HCT116 (cell line): ENCODE measurements around the gene NUS1. TPM values are rescaled to one million over a fixed set of nuclear protein-coding genes. Genes with fewer than 3 reads are reported as not detected.

ENCODE experiments used
- ATAC-seq: fragments of 200-7000 bp; cut with Tn5 transposase; 2 replicates; pipeline ENCODE4 v1.9.1; 2020; ENCODE audit warnings: mild to moderate bottlenecking, moderate library complexity
- BruUV-seq: library from RNA; stranded (reverse); fragments of 400-500 nt; replicated peaks from 2 replicates; lab custom pipeline; 2021; lab: Mats Ljungman, UMichigan
- CTCF ChIA-PET: fragments of 300-600 bp; sonication (Branson Sonifier 250); formaldehyde crosslinking; loops from one replicate; lab custom pipeline; 2021; ENCODE audit warnings: antibody characterized with exemption; lab: Charles Lee
- POLR2A ChIA-PET: fragments of 300-600, 350-600 bp; sonication (Branson Sonifier 250); formaldehyde crosslinking; loops from one replicate; lab custom pipeline; 2021; ENCODE audit warnings: antibody characterized with exemption; lab: Charles Lee
- RAD21 ChIA-PET, 2 experiments: fragments of 300-600 bp; sonication (Branson Sonifier 250); formaldehyde crosslinking; loops; one replicate each; lab custom pipeline; 2023; ENCODE audit warnings: low total read pairs in 2 of 2; ENCODE audit not compliant: uncharacterized antibody in 2 of 2, unreplicated experiment in 2 of 2, low non-redundant PET in 1 of 2; lab: Charles Lee
- DNase-seq: peaks from one replicate; pipeline ENCODE4 v3.0.0-alpha.2; 2010; ENCODE audit warnings: low read depth, low spot score
- H2AFZ ChIP-seq: fragments of 200-600 bp; shearing (Covaris generic), sonication (generic); 2 replicates; pipeline ENCODE4 v1.6.1; 2017; ENCODE audit warnings: low read depth, mixed run types, mixed read lengths, antibody characterized with exemption, low read length; ENCODE audit not compliant: poor library complexity, severe bottlenecking
- H3K27ac ChIP-seq: 2 replicates; pipeline ENCODE4 v1.5.1; 2012; ENCODE audit warnings: low read depth, low read length
- H3K27me3 ChIP-seq: fragments of 200-600 bp; sonication (generic); 2 replicates; pipeline ENCODE4 v1.6.1; 2016; ENCODE audit warnings: mixed run types, low read length, mixed read lengths; ENCODE audit not compliant: insufficient read depth
- H3K36me3 ChIP-seq, 2 experiments: fragments of 200-500 bp in 1 of 2; fragments of 200-600 bp in 1 of 2; sonication (Bioruptor generic) in 1 of 2; sonication (generic) in 1 of 2; 2 replicates each; pipeline versions ENCODE4 v1.5.1 to v1.6.1; 2014 to 2016; ENCODE audit warnings: low read length in 2 of 2, inconsistent platforms in 1 of 2, mixed read lengths in 1 of 2, mixed run types in 1 of 2; ENCODE audit not compliant: insufficient read depth in 2 of 2, control insufficient read depth in 1 of 2
- H3K4me1 ChIP-seq, 2 experiments: fragments of 200-600 bp in 1 of 2; sonication (generic) in 1 of 2; 2 replicates each; pipeline versions ENCODE4 v1.5.1 to v1.6.1; 2012 to 2017; ENCODE audit warnings: low read length in 2 of 2, inconsistent platforms in 1 of 2, mild to moderate bottlenecking in 1 of 2, mixed read lengths in 1 of 2, mixed run types in 1 of 2, moderate library complexity in 1 of 2; ENCODE audit not compliant: insufficient read depth in 2 of 2, control insufficient read depth in 1 of 2
- H3K4me2 ChIP-seq: fragments of 200-600 bp; sonication (generic); 2 replicates; pipeline ENCODE4 v1.6.1; 2017; ENCODE audit warnings: mixed run types, low read length, mixed read lengths
- H3K4me3 ChIP-seq, 2 experiments: fragments of 200-600 bp in 1 of 2; sonication (generic) in 1 of 2; replicated peaks in 1 of 2; 2 replicates each; pipeline ENCODE4 v1.5.1; 2011 to 2016; ENCODE audit warnings: low read length in 2 of 2, control low read depth in 1 of 2, low read depth in 1 of 2, mild to moderate bottlenecking in 1 of 2, mixed read lengths in 1 of 2, mixed run types in 1 of 2
- H3K79me2 ChIP-seq: fragments of 200-600 bp; sonication (generic); 2 replicates; pipeline ENCODE4 v1.6.1; 2017; ENCODE audit warnings: mild to moderate bottlenecking, mixed run types, low read length, moderate library complexity, mixed read lengths; ENCODE audit not compliant: insufficient read depth
- H3K9ac ChIP-seq: fragments of 200-600 bp; sonication (generic); 2 replicates; pipeline ENCODE4 v1.6.1; 2016; ENCODE audit warnings: low read length, mixed read lengths
- H3K9me2 ChIP-seq: fragments of 200-600 bp; sonication (generic), shearing (Covaris generic); 2 replicates; pipeline ENCODE4 v1.6.1; 2017; ENCODE audit warnings: mixed run types, mild to moderate bottlenecking, moderate library complexity; ENCODE audit not compliant: insufficient read depth
- H3K9me3 ChIP-seq, 2 experiments: fragments of 200-500 bp in 1 of 2; fragments of 200-600 bp in 1 of 2; sonication (Bioruptor generic) in 1 of 2; sonication (generic) in 1 of 2; 2 replicates each; pipeline ENCODE4 v1.6.1; 2014 to 2017; ENCODE audit warnings: low read length in 2 of 2, mixed read lengths in 2 of 2, inconsistent platforms in 1 of 2, low read depth in 1 of 2, mild to moderate bottlenecking in 1 of 2, mixed run types in 1 of 2, moderate library complexity in 1 of 2; ENCODE audit not compliant: control insufficient read depth in 1 of 2, insufficient read depth in 1 of 2
- H4K20me1 ChIP-seq: fragments of 200-600 bp; sonication (generic), shearing (Covaris generic); 2 replicates; pipeline ENCODE4 v1.6.1; 2017; ENCODE audit warnings: mixed run types, mild to moderate bottlenecking, moderate library complexity; ENCODE audit not compliant: insufficient read depth
- ATF3 ChIP-seq: IDR thresholded peaks from 2 replicates; pipeline ENCODE4 v1.6.1; 2012
- CBX3 ChIP-seq: IDR thresholded peaks from 2 replicates; pipeline ENCODE4 v1.6.1; 2012; ENCODE audit warnings: low read depth
- CEBPB ChIP-seq: IDR thresholded peaks from 2 replicates; pipeline ENCODE4 v1.6.1; 2012; ENCODE audit warnings: low read depth
- CTCF ChIP-seq, 3 experiments: fragments of 200-600 bp in 1 of 3; sonication (generic) in 1 of 3; IDR thresholded peaks in 2 of 3; conservative IDR thresholded peaks in 1 of 3; 2 replicates each; pipeline ENCODE4 v1.5.1; 2012 to 2017; ENCODE audit warnings: low read depth in 2 of 3, low read length in 2 of 3, antibody characterized with exemption in 1 of 3, borderline replicate concordance in 1 of 3, control low read depth in 1 of 3, mild to moderate bottlenecking in 1 of 3, mixed read lengths in 1 of 3, mixed run types in 1 of 3, moderate library complexity in 1 of 3; ENCODE audit not compliant: insufficient read depth in 1 of 3
- EGR1 ChIP-seq: IDR thresholded peaks from 2 replicates; pipeline ENCODE4 v1.6.1; 2012; ENCODE audit warnings: low read depth
- ELF1 ChIP-seq: IDR thresholded peaks from 2 replicates; pipeline ENCODE4 v1.6.1; 2012; ENCODE audit warnings: low read depth, borderline replicate concordance
- EZH2 ChIP-seq: fragments of 200-600 bp; sonication (generic); IDR thresholded peaks from 2 replicates; pipeline ENCODE4 v1.6.1; 2017; ENCODE audit warnings: antibody characterized with exemption, mixed run types
- EZH2phosphoT487 ChIP-seq: fragments of 200-600 bp; IDR thresholded peaks from 2 replicates; pipeline ENCODE4 v1.6.1; 2018; ENCODE audit warnings: antibody characterized with exemption, borderline replicate concordance
- MAX ChIP-seq: IDR thresholded peaks from 2 replicates; pipeline ENCODE4 v1.6.1; 2012
- POLR2A ChIP-seq: IDR thresholded peaks from 2 replicates; pipeline ENCODE4 v1.7.0; 2011; ENCODE audit warnings: borderline replicate concordance; ENCODE audit not compliant: insufficient read depth, insufficient read length; ENCODE audit errors: extremely low read depth
- POLR2AphosphoS5 ChIP-seq: IDR thresholded peaks from 2 replicates; pipeline ENCODE4 v1.6.1; 2011; ENCODE audit warnings: mild to moderate bottlenecking, low read depth, low read length, moderate library complexity
- RAD21 ChIP-seq: IDR thresholded peaks from 2 replicates; pipeline ENCODE4 v1.6.1; 2012; ENCODE audit warnings: low read depth, mild to moderate bottlenecking
- REST ChIP-seq: IDR thresholded peaks from 2 replicates; pipeline ENCODE4 v1.6.1; 2012; ENCODE audit warnings: low read depth
- SP1 ChIP-seq: IDR thresholded peaks from 2 replicates; pipeline ENCODE4 v1.6.1; 2012; ENCODE audit warnings: low read depth
- SRF ChIP-seq: IDR thresholded peaks from 2 replicates; pipeline ENCODE4 v1.6.1; 2012; ENCODE audit warnings: low read depth
- TCF7L2 ChIP-seq: IDR thresholded peaks from 2 replicates; pipeline ENCODE4 v1.7.0; 2011; ENCODE audit warnings: borderline replicate concordance, inconsistent platforms; ENCODE audit not compliant: insufficient read depth, insufficient read length; ENCODE audit errors: extremely low read depth
- YY1 ChIP-seq: IDR thresholded peaks from 2 replicates; pipeline ENCODE4 v1.6.1; 2011; ENCODE audit warnings: low read length, low read depth, moderate library complexity, mild to moderate bottlenecking; ENCODE audit not compliant: insufficient replicate concordance; ENCODE audit errors: extremely low read depth
- ZBTB33 ChIP-seq: IDR thresholded peaks from 2 replicates; pipeline ENCODE4 v1.6.1; 2011; ENCODE audit warnings: mild to moderate bottlenecking, low read length, moderate library complexity; ENCODE audit not compliant: insufficient replicate concordance; ENCODE audit errors: extremely low read depth
- ZFX ChIP-seq: fragments of 450-650 bp; IDR thresholded peaks from 2 replicates; pipeline ENCODE4 v1.6.1; 2017
- ZNF274 ChIP-seq: fragments of 200-500 bp; sonication (Bioruptor generic); IDR thresholded peaks from 2 replicates; pipeline ENCODE4 v1.6.1; 2014; ENCODE audit warnings: mild to moderate bottlenecking, low read depth, low read length, inconsistent platforms
- intact Hi-C: fragments of 100-400 bp; cut with micrococcal nuclease; formaldehyde crosslinking; loops from 2 replicates; pipeline ENCODE4 v1.10.0; 2022
- total RNA-seq: library from RNA; stranded (reverse); gene quantifications from one replicate; pipeline ENCODE4 v1.2.1, GENCODE V29; 2021; ENCODE audit not compliant: unreplicated experiment

Gene NUS1
- total RNA-seq, 1 experiment from 2014 or later: 46.2 TPM

GRCh38 chr6:117733341-117733740 is 58.1 kb downstream of the NUS1 start (continued):
- no peak for TF ChIP-seq EZH2phosphoT487

GRCh38 chr6:117739869-117740268 is 64.6 kb downstream of the NUS1 start:
- no peaks in the 10 kb centered on the region for H4K20me1 ChIP-seq
- ATAC-seq: no peak
- no peak overlapping the region for H3K4me2 ChIP-seq
- H3K4me1 ChIP-seq: no peaks in the 10 kb centered on the region
- H3K27ac ChIP-seq: no peak overlapping the region
- intact Hi-C loops: no loop called here
- H3K36me3 ChIP-seq: no peaks in the 10 kb centered on the region
- no peaks in the 10 kb centered on the region for H3K27me3 ChIP-seq
- ChIA-PET CTCF (no interaction called here), RAD21 (no interaction called here), POLR2A (no interaction called here)
- H3K4me3 ChIP-seq: no peak overlapping the region
- TF ChIP-seq EGR1: no peak
- no peak for TF ChIP-seq CEBPB
- no peak for TF ChIP-seq ATF3
- TF ChIP-seq POLR2A: no peak
- no peak for TF ChIP-seq RAD21
- no peak for TF ChIP-seq MAX
- no peak for TF ChIP-seq ZBTB33
- TF ChIP-seq CTCF (IDR thresholded peaks at IDR 0.05 in 2 of 3, conservative IDR thresholded peaks at IDR 0.05 in 1 of 3; ENCODE audit: borderline replicate concordance in 1 of 3, insufficient read depth in 1 of 3, low read depth in 2 of 3, low read length in 2 of 3): no peak
- TF ChIP-seq YY1: no peak
- TF ChIP-seq EZH2: no peak
- no peak for TF ChIP-seq SP1
- TF ChIP-seq REST: no peak
- no peak for TF ChIP-seq CBX3
- TF ChIP-seq ZFX: no peak
- TF ChIP-seq SRF: no peak
- no peak for TF ChIP-seq POLR2AphosphoS5
- no peak for TF ChIP-seq ZNF274
- no peak for TF ChIP-seq TCF7L2
- no peak for TF ChIP-seq ELF1
- no peaks in the 10 kb centered on the region for H3K9me2 ChIP-seq
- no peak for DNase-seq
- no peaks in the 10 kb centered on the region for H3K79me2 ChIP-seq
- H3K9ac ChIP-seq: no peak overlapping the region
- no TSS peak for BruUV-seq
- H3K9me3 ChIP-seq: no peaks in the 10 kb centered on the region
- no peak overlapping the region for H2AFZ ChIP-seq
